Omental fat pad (tissue), 4 donors: Measurements from ENCODE around the gene OTUD4. TPM values are rescaled to one million over a fixed set of nuclear protein-coding genes. Genes with fewer than 3 reads are reported as not detected.

ENCODE experiments used
- ATAC-seq: fragments of 150-250 bp; one replicate; pipeline ENCODE4 v1.9.1; 2016; ENCODE audit warnings: mild to moderate bottlenecking, moderate library complexity; ENCODE audit not compliant: low FRiP score
- DNase-seq: peaks from one replicate; pipeline ENCODE4 v3.0.0-alpha.2; 2019; ENCODE audit warnings: low spot score
- CTCF ChIP-seq, 3 donors: fragments of 450-650 bp; IDR thresholded peaks; one replicate each; pipeline ENCODE4 v1.5.1; 2016 to 2017; ENCODE audit warnings: antibody characterized with exemption in 3 of 3, mild to moderate bottlenecking in 3 of 3, moderate library complexity in 2 of 3
- total RNA-seq, 4 donors: library from RNA; depleted of rRNA; stranded (reverse); fragments of >200 nt; gene quantifications; one replicate each; pipeline ENCODE4 v1.1.0, GENCODE V29; 2016

Gene OTUD4
- total RNA-seq, 4 donors from 2014 or later: 26.8 to 76.1 (median 48.0) TPM

DNA sequence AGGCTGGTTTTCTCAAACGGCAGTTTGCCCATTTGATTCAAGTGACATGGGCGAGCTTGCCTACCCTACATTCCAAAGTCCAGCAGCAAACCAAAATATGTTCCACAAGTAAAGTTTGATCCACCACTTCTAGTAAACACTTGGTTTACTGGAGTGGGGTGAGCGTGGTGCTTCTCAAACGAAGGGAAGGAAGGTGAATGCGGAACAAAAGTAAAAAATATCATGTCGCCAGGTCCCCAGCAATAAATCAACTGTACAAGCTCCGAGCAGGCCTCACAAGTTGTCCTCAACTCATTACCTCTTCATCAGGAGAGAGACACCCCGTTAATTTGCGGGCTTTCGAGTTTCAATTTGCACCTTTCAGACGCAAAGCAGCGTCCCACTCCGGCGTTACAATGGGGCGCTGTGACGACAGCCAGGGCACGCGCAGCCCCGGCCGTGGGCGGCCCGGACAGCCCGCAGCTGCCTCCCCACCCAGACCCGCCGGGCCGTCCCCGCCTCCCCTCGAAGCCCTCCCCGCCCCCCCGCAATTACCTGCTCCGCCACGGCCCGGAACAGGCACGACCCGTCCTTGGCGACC is 1.0 kb downstream of the OTUD4 start:
- peak; percentile 44 for ATAC-seq
- no peak for DNase-seq
- TF ChIP-seq CTCF (IDR thresholded peaks at IDR 0.05): no peak

- TF ChIP-seq CTCF (IDR thresholded peaks at IDR 0.05): no peak
- no peak for DNase-seq
- no peak for ATAC-seq
Observed at GRCh38 chr4:145178740-145179280, 1.6 kb downstream of the OTUD4 start.

- ATAC-seq (peak; percentile 43), DNase-seq (no peak)
- no peak for TF ChIP-seq CTCF (IDR thresholded peaks at IDR 0.05)
Observed at GRCh38 chr4:145177906-145178538, 2.4 kb downstream of the OTUD4 start.

- ATAC-seq (no peak), DNase-seq (no peak)
- no peak for TF ChIP-seq CTCF (IDR thresholded peaks at IDR 0.05)
Observed at GRCh38 chr4:145177511-145177905, 2.9 kb downstream of the OTUD4 start.

DNA sequence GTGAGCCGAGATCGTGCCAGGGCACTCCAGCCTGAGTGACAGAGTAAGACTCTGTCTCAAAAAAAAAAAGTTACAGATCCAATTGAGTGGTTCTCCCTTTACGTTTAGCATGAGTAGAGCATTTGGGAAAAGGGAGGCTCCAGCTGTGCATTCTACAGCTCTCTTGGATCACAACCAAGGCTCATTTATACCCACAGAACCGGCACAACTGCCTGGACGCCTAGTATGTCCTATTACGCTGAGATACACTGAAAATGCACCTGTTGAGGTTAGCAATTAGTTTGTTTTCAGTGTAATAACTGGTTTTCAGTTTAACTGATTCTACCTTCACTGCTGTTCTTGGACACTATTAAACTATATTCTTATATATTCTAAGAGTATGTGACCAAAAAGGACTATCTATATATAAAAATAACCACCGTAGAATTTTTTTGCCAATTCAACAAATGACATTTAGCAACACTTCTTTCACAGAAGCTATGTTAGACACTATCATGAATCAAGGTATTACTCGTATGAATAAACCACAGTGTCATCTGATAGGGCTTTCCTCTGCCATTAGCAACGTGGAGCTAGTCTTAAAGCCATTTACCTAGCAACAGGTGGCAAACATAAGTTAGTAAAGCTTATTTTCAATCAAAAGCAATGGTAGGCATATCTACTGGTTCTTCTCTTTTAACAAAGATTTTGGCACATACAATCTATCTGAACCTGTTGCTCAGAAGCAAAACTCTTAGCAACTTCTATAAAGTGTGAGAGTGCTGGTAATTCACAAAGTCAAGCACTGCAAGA is 3.6 kb downstream of the OTUD4 start:
- no peak for TF ChIP-seq CTCF (IDR thresholded peaks at IDR 0.05)
- ATAC-seq (no peak), DNase-seq (no peak)

GRCh38 chr4:145171911-145172310 is 8.5 kb downstream of the OTUD4 start:
- DNase-seq (no peak), ATAC-seq (no peak)
- TF ChIP-seq CTCF (IDR thresholded peaks at IDR 0.05): no peak
